Measurements from ENCODE around the gene SPIRE2.
"Not testable (repeated sequence)": the region's sequence is repeated elsewhere in the genome, so short reads cannot be mapped to it uniquely, and the experiment has no call there.

Gene SPIRE2

DNA sequence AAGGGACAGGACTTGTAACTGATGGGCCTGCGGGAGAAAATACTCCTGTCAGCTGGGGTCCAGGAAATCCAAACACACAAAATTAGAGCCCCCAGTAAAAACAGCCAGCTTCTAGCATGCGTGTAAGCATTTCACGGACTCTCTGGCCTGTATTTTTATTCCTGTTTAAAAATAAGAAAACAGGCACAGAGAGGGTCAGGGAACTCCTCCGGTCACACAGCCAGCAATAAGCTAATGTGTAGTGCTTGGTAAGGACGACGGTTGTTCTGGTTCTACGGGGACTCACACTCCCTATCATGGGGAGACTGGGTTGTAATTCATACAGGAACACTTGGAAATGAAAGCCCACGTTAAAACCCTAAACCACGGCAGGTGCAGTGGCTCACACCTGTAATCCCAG is 43.6 kb downstream of the SPIRE2 start:
- no peak for FAIRE-seq

DNA sequence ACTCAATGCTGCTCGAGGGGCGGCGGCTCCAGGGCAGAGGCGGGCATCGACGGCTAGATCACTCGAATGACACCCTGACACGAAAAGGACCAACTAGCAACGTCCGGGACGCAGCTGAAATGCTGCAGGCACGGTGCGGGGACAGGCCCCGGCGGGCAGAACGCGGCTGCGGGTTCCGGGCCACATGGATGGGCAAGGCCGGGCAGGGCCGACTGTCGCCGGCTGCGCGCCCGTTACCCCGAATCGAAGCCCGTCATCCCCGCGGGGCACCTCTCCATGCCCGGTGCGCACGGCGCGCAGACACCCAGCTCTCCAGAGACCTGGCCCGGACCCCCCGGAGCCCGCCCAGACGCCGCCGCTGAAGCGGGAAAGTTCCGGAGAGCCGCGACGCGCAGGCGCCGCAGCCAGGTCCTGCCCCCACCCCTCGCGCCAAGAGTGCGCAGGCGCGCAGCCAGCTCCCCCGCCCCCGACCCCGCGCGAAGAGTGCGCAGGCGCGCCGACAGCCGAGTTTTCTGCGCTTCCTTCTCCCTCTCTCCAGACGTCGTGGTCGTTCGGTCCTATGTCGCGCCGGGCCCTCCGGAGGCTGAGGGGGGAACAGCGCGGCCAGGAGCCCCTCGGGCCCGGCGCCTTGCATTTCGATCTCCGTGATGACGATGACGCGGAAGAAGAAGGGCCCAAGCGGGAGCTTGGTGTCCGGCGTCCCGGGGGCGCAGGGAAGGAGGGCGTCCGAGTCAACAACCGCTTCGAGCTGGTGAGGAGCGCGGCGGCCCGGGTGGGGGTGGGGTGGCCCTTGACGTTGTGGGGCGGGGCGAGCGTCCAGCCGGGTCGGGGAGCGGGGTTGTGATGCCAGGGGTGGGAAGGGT is 45.1 kb downstream of the SPIRE2 start, which contains the start of gene TCF25:
Gene TCF25, plus strand, starts transcription at position 484 of the 863 bp plus-strand sequence. Its CDS starts 76 bp downstream, at position 560.
- FAIRE-seq, result no peak

DNA sequence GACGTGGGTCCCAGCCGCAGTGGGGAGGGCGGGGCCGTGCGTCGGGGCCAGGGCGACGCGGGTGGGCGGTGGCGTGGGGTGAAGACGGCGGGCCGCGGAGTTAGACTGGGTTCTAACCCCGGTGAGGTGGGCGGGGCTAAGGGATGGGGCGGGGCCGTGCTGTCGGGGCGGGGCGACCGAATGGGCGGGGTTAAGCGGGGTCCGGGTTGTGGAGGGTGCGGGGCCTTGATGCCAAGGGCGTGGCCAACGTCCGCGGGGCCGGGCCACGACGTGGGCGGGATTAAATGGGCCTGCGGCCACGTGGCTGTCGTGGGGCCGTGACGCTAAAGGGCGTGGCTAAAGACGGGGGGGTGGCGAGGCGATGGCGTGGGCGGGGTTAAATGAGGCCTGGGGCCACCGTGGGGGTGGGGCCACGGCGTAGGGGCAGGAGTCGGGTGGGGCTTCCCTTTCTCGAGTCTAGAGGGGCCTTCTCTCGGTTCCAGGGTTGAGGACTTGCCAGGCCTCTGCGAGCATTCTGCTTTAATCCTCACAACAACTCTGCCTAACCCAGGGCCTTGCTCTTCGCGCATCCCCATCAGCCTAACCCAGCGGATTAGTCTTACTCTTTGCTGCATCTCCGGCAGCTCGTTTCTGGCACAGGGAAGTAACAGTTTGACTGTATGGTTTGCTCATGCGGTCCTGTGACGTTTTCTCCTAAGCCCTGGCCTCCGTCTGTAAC is 45.9 kb downstream of the SPIRE2 start:
- no peak for FAIRE-seq

DNA sequence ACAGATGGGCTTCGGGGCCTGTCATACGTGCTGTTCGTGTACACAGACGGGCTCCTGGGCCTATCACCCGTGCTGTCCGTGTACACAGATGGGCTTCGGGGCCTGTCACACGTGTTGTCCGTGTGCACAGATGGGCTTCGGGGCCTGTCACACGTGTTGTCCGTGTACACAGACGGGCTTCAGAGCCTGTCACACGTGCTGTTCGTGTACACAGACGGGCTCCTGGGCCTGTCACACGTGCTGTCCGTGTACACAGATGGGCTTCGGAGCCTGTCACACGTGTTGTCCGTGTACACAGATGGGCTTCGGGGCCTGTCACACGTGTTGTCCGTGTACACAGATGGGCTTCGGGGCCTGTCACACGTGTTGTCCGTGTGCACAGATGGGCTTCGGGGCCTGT is 50.8 kb downstream of the SPIRE2 start:
- not testable (repeated sequence) for FAIRE-seq

DNA sequence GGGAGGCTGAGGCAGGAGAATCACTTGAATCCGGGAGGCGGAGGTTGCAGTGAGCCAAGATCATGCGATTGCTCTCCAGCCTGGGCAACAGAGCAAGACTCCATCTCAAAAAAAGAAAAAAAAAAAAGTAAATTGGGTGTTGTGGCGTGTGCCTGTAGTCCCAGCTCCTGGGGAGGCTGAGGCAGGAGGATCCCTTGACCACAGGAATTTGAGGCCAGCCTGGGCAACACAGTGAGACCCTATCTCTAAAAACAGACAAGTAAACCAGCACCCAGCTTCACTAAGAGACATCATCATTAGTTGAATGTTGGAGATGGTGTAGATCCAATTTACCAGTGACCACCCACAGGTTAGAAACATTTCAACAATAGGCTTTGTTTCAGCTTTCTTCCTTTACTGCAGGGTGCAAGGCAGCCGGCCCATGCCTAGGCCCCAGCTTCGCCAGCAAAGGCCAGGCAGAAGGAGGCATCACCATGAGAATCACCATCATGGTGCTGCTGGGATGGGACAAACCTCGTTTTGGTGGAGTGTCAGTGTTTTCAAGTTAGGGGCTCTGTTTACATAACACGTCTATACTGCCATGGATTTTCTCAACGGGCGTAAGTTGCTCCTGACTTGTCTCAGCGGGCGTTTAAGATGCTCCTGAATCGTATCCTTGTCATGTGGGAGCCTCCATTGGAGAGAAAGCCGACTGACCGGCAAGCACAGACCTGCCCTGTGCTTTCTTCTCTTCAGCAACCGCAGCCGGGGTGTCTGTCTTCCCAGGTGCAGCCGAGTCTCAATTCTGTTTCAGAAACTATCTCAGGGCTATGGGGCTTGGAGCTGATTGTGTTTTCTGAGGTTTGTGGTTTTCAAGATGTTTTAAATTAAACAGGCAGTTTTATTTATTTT is 52.4 kb downstream of the SPIRE2 start:
- no peak for FAIRE-seq

DNA sequence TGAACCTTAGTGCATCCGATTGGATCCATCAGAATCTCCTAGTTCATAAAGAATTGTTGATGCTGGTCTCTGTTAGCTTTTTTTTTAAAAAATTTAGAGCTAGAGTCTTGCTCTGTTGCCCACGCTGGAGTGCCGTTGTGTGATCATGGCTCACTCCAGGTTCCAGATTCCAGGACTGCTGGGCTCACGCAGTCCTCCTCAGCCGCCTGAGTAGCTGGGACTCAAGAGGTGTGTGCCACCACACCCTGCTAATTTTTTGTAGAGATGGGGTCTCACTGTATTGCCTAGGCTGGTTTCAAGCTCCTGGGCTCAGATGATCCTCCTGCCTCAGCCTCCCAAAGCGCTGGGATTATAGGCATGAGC is 53.1 kb downstream of the SPIRE2 start:
- no peak for FAIRE-seq

DNA sequence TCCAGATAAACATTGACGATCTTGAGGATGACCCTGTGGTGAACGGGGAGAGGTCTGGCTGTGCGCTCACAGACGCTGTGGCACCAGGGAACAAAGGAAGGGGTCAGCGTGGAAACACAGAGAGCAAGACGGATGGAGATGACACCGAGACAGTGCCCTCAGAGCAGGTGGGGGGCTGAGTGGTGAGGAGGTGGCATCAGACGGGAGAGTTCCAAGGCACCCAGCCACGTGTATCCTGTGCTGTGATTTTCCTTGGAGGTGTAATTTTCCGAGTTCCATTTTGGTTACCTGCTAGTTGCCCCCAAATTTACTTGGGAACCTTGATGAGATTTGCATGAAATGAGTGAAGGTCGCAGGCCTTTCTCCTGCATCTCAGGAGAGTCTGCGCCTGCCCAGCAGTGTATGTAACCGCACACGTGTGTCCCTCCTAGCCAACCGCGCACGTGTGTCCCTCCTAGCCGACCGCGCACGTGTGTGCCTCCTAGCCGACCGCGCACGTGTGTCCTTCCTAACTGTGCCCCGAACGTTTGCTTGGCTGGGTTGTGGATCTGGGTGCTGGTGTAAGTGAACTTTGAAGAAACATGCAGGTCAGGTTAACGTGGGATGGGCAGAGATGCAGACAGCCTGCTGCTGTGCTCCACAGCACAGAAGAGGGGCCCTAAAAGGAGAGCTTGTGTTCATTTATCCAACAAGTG is 55.2 kb downstream of the SPIRE2 start:
- no peak for FAIRE-seq

DNA sequence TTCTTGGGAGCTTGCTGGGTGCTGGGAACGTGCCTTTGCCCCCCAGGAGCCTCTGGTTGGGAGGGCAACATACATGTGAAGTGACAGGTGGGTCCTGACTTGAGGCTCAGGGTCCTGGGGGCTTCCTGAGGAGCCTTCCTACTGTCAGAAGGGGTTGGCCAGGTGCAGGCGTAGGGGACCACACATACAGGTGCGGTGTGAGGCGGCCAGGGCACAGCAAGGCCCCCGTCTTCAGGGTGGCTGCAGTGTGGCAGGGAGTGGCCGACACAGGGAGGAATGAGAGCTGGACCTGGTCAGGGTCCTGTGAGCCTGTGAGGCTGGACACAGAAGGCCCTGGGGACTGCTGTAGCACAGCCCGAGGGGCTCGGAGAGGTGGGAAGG is 55.8 kb downstream of the SPIRE2 start:
- FAIRE-seq, result no peak

DNA sequence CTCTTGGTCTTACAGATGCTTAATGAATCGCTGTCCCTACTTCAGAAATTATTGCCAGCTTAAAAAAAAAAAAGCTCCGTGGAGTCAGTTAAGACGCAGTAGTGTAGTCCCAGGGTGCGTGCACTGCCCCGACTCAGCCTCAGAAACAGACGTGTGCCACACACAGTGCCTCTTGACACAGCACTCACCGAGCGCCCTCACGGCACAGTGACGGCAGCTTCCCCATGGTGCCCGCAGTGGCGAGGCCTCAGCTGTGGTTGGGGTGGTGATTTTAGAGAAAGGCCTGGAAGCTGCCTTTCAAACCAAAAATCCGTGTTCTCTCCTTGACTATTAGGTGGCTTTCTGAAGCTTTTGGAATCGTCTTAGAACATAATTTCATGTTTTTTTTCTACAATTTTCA is 59.0 kb downstream of the SPIRE2 start:
- no peak for FAIRE-seq

DNA sequence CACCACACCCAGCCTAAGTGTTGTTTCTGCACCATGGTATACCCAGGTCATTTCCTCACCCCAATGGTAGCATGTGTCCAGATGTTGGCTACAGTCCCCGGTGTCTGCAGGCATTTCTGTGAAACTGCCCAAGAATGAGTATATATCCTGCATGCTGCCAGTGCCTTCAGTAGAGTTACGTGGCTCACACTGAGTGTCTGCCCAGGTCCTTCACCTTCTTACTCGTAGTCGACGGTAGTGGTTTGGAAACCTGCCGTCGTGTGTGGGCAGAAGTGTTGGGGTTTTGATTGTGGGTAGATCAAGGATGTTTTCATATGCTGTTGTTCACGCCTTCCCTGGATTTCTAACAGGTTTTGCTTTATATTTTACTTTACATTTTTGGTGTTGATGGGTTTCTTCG is 61.9 kb downstream of the SPIRE2 start:
- no peak for FAIRE-seq

DNA sequence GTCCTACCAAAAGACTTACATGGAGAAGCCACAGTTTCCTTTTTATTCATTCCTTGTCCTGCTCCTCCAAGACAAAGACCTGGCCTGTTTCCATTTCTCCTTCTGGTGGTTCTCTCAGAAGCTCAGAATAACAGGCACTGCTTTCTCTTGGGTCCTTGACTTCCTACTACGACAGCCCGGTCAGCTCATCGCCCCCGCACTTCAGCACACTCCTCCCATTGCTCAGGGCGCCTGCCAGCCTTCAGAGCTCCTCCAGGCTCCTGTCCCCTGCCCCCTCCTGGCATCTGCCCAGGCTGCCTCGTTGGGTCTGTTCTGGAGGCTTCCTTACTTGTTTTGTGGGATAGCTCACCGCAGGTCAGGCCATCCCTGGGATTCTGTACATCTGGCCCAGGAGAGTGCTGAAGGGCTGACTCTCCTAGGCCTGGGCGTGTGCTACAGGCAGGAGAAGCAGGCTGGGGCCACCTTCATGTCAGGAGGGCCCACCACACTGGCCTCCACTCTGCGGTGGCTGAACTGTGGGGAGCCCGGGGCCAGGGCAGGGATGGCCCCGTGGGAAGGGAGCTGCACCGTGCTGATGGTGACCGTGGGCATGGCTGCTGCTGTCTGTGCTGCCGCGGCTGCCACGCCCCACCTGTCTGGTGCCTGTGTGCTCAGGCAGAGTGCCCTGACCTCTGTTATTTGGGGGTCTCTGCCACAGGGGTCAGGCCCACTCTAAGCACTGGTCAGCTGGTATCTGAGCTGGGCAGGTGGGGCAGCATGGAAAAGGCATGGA is 62.8 kb downstream of the SPIRE2 start:
- FAIRE-seq, result no peak

DNA sequence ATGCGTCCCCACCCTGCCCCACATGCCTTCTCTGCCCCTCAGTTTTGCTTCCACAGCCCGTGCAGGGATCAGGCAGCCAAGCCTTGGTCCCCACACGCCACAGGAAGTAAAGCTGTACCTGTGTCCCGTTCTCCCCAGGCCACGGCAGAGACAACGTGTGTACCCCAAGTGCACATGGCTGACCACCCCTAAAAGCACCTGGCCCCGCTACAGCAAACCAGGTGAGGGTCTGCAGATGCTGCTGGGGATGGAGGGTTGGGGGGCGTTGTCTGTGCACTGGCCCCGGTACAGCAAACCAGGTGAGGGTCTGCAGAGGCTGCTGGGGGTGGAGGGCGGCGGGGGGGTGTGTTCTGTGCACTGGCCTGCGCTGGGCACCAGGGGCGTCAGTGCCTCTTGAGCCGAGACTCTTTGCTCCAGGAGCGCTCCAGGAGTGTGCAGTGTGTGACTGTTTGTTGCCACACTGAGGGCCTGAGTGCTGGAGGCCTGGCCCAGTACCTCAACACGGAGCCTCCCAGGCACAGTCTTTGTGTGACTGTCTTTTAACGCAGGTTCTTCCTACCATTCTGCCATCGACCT is 63.9 kb downstream of the SPIRE2 start:
- FAIRE-seq, result no peak

DNA sequence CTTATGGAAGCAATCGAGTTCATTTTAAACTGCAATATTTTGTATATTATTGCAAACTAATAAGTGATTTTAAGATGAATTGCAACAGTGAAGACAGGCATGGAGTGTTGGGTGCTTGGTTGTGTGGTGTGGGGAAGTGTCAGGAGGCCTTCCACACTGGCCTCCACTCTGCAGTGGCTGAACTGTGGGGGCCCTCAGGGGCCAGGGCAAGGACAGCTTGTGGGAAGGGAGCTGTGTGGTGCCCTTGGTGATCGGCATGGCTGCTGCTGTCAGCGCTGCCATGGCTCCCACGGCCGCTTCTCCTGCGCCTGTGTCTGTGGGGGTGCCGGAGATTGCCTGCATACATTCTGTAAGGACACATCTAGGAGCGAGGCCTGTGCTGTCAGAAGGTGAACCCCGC is 64.4 kb downstream of the SPIRE2 start:
- FAIRE-seq, result no peak

DNA sequence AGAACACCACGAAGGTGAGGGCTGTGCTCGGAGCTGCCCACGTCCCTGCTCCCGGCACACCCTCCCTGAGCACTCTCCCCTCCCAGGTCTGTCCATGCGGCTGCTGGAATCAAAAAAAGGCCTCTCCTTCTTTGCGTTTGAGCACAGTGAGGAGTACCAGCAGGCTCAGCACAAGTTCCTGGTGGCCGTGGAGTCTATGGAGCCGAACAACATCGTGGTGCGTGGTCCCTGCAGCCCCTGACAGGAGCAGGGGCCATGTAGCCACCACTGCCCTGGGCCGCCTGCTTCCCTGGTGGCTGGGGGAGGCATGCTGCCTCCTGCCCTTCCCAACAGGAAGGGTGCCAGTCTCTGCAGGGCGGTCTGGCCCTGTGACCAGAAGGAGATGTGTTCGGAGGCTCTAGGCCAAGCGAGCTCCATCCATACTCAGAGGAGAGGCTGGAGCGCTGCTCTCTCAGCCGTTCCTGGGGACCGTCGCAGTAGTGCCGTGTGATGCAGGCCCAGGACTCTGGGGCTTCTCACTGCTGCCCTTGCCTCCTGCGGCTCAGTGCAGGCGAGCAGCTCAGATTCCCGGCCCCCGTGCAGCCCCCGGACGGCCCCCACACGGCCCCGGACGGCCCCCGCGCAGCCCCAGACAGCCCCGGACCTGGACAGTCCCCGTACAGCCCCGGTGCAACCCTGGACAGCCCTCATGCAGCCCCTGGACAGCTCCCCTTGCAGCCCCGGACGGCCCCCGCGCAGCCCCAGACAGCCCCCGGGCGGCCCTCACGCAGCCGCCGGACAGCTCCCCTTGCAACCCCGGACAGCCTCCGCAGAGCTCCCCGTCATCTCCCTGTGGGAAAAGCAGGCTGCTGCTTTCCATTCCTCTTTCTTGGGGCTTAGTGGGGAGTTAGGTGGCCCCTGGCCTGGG is 65.6 kb downstream of the SPIRE2 start:
- FAIRE-seq, result no peak

DNA sequence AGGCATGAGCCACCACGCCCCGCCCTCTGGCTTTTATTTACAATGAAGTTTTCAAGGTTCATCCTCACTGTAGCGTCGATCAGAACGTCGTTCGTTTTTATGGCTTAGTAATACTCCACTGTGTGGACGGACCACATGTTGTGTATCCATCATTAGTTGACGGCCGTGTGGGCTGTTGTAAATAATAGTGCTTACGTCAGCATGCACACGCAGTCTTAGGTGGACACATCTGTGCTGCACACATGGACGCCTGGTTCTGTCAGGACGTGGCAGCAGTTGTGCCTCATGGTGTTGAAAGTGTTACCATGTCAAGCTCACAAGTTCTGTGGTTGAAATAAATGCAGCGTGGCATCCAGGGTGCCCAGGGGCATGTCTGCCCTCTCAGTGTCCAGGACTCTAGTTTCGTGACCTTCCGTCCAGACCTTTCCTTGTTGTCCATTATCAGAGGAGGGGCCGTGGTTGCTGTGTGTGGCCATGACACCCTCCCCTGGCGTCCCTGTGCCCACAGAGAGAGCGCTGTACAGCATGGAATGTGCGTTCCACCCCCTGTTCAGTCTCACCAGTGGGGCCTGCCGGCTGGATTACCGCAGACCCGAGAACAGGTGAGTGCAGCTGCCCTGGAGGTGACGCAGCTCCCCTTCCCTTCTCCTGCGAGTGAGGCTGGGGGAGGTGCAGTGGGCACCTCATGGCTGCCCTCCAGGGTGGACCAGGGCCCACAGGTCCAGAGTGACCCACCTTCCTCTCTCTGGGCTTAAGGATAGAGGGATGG is 67.4 kb downstream of the SPIRE2 start:
- FAIRE-seq, result no peak

DNA sequence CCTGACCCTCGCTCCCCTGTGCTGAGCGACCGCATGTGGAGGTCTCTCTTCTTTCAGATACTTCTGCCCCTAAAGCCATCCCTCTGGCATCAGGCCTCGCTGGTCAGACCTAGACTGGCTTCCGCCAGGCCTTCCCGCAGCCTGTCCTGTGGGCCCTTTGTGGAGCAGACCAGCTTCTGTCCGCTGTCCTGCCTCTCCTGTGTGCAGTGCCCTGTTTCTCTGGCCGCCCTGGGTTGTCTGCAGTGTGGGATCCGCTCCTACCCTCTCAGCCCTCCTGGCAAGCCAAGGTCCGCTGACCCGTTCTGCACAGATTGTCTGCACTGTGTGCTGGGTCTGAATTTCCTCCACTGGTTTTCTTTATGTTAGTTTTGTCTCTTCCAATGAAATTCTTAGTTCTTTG is 68.9 kb downstream of the SPIRE2 start:
- FAIRE-seq, result no peak

DNA sequence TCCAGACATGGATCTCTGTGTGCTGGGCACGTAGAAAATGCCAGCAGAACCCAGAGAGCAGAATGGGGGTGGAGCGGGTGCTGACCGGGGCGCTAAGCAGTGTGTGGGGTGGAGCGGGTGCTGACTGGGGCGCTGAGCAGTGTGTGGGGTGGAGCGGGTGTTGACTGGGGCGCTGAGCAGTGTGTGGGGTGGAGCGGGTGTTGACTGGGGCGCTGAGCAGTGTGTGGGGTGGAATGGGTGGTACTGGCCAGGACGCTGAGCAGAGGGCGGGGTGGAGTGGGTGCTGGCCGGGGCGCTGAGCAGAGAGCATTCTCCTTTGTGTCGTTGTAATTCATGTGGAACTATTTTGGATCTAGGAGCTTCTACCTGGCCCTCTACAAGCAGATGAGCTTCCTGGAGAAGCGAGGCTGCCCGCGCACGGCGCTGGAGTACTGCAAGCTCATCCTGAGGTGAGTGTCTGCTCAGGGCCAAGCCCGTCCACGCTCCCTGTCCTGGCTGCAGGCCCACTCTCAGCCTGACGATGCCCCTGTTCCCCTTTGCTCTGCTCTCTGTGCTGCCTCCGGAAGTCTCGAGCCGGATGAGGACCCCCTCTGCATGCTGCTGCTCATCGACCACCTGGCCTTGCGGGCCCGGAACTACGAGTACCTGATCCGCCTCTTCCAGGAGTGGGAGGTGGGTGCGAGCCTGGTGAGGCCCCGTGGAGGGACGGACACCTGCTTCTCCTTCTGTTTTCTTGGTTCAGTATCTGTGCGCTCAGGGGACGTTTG is 70.1 kb downstream of the SPIRE2 start:
- FAIRE-seq, result no peak

DNA sequence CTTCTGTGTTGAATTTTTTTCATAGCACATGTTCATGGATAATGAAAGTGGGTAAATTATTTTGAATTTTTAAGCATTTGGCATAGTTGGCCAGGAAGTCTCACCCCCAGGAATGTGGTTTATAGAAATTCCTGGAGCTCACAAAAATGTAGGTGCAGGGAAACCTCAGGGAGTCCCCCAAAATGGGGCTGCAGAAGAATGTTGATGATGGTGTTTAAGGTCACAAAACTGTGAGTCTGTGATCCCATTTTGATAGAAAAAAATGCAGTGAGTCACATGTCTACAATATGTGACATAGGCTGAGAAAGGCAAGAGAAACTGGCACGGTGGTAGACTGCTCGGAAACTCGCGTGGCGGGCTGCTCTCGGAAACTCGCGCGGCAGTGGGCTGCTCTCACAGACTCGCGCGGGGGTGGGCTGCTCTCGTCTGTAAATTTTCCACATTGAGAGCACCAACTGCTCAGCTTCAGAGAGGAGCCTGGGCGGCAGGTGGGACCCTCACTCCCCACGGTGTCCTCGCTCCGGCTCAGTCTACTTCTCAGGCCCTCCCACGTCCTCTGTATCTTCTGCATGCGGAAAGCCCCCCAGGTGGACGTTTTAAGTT is 71.7 kb downstream of the SPIRE2 start:
- no peak for FAIRE-seq

All from TTC549 (cell line).